NCI-H187 (cell line): Measurements from ENCODE around the gene TWF2.

Experiments
- DNase-seq, 2 experiments: peaks; one replicate each; lab custom pipeline; 2025; lab: John Stamatoyannopoulos, UW

Gene TWF2

GRCh38 chr3:52202384-52203077 lies 36.4 kb downstream of the TWF2 start:
- no peak for DNase-seq

GRCh38 chr3:52200981-52201679 lies 37.8 kb downstream of the TWF2 start:
- DNase-seq = no peak

- no peak for DNase-seq
These were observed 40.0 kb downstream of the TWF2 start for GRCh38 chr3:52198643-52199608.

GRCh38 chr3:52197842-52198625 lies 40.9 kb downstream of the TWF2 start, which contains the start of gene ALAS1:
ALAS1 (plus strand) TSS chr3:52198160; CDS start chr3:52199242, 1,082 bp downstream.
- peak; percentile 71 to 72 for DNase-seq

GRCh38 chr3:52197499-52197841 lies 41.5 kb downstream of the TWF2 start:
- no peak for DNase-seq

- no peak for DNase-seq
These were observed 42.0 kb downstream of the TWF2 start for GRCh38 chr3:52196977-52197376.

GRCh38 chr3:52195823-52196331 lies 43.1 kb downstream of the TWF2 start:
- DNase-seq = no peak

- no peak for DNase-seq
These were observed 43.7 kb downstream of the TWF2 start for GRCh38 chr3:52195291-52195597.

- no peak for DNase-seq
These were observed 44.3 kb downstream of the TWF2 start for GRCh38 chr3:52194485-52195290.

- DNase-seq = no peak
These were observed 45.9 kb downstream of the TWF2 start for GRCh38 chr3:52193065-52193464.

- no peak for DNase-seq
These were observed 47.3 kb downstream of the TWF2 start for GRCh38 chr3:52191663-52192062.

GRCh38 chr3:52190294-52191074 lies 48.5 kb downstream of the TWF2 start:
- no peak for DNase-seq

- no peak for DNase-seq
These were observed 50.4 kb downstream of the TWF2 start for GRCh38 chr3:52188556-52188955.

- DNase-seq = no peak
These were observed 52.2 kb downstream of the TWF2 start for GRCh38 chr3:52186729-52187128.

- DNase-seq = no peak
These were observed 53.1 kb downstream of the TWF2 start for GRCh38 chr3:52185837-52186236.

GRCh38 chr3:52185311-52185710 lies 53.6 kb downstream of the TWF2 start:
- DNase-seq = no peak

GRCh38 chr3:52184690-52185089 lies 54.3 kb downstream of the TWF2 start:
- no peak for DNase-seq

- no peak for DNase-seq
These were observed 55.0 kb downstream of the TWF2 start for GRCh38 chr3:52183786-52184445.

- DNase-seq = no peak
These were observed 56.3 kb downstream of the TWF2 start for GRCh38 chr3:52182691-52183090.
